NCI-H128 (cell line): ENCODE data around the gene CELSR1.
"Not testable (repeated sequence)": the region's sequence is repeated elsewhere in the genome, so short reads cannot be mapped to it uniquely, and the experiment has no call there.

ENCODE experiments used
- DNase-seq: peaks from one replicate; lab custom pipeline; 2025; ENCODE audit not compliant: unreplicated experiment; lab: John Stamatoyannopoulos, UW

CELSR1 gene

DNA sequence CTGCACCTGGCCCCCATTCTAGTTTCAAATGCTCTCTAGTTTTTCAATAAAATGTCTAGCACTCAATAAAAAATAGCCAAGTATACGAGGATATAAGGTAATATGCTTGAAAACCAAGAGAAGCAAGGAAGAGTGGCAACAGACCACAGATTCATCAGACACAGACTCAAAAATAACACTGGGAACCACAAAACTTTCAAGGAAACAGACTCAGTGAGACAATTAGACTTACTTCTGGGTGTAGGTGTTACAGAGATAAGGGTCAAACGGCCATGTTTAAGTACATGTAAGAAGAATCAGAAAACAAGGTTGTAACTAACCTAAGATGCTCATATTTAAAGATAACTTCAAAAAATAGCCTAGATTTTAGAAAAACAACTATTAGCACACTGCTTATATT is 134.9 kb downstream of the CELSR1 start:
- no peak for DNase-seq

- DNase-seq = no peak
Measured at GRCh38 chr22:46401370-46401769, 136.1 kb downstream of the CELSR1 start.

GRCh38 chr22:46399251-46400024 is 138.0 kb downstream of the CELSR1 start:
- no peak for DNase-seq

DNA sequence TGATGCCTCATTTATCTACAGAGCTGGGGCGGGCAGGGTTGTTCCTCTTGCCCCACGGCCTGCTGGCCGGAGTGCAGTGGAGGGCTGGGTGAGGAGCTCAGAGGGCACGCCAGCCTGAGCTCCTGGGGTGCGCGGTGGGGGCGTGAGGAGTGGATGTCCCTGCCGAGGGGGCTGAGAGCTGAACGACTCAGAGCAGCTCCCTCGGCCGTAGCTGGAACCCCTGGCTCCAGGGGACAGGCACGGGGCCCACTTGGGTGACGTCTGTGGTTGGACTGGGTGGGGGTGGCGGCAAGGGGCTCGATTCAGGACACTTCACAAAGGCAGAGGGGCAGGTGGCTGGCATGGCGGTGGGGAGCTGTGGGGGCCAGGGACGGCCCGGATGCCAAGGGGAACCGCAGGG is 139.5 kb downstream of the CELSR1 start:
- DNase-seq = no peak

DNA sequence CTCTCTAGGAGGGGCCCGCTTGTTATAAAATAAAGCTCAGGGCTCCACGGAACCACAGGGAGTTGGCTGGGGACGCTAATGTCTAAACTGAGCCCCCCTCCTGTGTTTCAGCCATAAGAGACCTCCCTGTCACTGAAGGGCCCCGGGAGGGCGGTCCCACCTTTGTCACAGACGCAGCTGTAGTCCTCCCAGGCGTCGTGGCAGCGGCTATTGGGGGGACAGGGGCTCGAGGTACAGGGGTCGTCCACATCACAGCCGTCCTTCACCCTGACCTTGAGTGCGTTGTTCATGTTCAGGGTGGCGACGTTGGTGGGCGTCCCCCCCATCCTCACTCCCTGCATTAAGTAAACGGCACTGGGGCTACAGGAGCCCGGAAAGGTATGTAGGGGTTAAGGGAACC is 139.9 kb downstream of the CELSR1 start:
- no peak for DNase-seq

- DNase-seq = not testable (repeated sequence)
Measured at GRCh38 chr22:46397049-46397448, 140.4 kb downstream of the CELSR1 start.

DNA sequence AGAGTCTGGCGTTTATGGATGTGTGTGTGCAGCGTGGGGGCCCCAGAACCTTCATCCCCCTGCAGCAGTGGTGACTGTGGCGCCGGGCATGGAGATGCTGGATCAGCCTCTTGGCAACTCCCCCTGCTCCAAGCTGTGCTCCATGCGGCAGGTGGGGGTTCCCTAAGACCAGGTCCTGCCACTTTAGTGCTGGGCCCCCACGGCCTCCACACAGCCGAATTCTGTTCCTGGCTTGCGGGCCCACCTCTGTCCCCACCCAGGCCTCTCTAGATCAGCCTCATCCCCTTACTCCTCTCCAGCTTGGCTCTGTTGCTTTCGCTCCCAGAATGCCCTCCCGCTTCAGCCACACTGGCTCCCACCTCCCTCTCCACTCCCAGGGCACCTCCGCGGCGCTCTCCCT is 142.3 kb downstream of the CELSR1 start:
- no peak for DNase-seq

DNA sequence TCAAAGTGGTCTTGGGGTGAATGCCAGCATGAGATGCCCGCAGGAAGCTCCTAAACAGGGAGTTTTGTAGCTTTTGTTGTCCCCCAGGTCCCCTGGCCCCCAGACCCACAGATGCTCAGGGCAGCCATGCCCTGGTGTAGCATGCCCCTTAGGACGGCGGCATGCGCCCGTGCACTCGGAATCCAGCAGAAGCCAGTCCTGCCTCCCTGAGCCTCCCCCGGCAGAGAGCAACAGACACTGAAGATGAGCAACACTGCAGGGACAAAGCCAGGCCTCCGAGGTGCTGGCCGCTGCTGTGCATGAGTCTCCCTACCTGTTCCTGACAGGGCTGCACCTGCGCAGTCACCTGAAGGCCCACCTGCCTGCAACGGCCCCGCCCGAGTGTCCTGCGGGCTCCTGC is 142.8 kb downstream of the CELSR1 start:
- no peak for DNase-seq

DNA sequence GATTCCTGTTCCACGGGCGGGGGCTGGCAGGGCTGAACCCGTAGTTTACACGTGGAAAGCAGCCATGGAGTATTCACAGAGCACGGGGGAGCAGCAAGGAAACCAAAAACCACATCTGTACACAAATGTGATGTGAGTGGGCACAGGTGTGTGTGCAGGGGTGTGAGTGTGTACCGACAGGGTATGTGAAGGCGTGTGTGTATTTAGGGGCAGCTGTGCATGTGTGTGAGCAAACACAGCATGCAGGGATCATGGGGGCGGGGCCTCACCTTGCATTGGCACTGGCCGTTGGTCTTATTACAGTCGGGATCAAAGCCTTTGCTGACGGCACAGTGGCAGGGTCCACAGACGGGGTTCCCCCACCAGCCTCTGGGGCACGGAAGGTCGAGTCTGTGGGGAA is 143.5 kb downstream of the CELSR1 start:
- DNase-seq = no peak

GRCh38 chr22:46392137-46392844 is 145.1 kb downstream of the CELSR1 start:
- no peak for DNase-seq

- no peak for DNase-seq
Measured at GRCh38 chr22:46391486-46392136, 145.8 kb downstream of the CELSR1 start.

DNA sequence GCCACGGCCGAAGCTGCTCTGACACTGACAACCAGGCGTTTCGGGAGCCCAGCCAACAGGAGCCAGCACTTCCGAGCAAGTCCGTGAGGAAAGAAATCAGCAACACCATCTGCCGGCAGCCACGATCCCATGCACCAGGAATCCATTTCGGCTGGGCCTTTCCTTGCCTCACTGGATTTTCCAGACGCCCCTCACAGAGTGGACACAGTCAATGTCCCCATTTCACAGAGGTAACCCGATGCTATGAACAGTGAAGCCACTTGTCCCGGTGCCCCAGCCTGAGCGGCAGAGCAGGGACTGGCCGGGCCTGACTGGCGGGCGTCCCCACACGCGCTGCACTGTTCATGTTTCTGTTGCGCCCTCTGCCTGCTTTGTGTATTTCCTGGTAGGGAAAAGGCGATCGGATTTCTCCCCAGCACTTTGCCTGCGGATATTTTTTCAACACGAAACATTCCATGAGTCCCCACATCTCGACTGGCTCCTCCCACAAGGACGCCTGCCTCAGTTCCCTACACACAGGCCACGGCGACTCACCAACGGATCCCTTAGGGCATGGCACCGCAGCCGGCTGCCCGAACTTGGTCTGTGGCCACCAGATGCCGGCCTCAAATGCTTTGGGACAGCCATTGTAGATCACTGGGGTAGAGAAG is 146.6 kb downstream of the CELSR1 start:
- no peak for DNase-seq

GRCh38 chr22:46390105-46390651 is 147.2 kb downstream of the CELSR1 start:
- no peak for DNase-seq

DNA sequence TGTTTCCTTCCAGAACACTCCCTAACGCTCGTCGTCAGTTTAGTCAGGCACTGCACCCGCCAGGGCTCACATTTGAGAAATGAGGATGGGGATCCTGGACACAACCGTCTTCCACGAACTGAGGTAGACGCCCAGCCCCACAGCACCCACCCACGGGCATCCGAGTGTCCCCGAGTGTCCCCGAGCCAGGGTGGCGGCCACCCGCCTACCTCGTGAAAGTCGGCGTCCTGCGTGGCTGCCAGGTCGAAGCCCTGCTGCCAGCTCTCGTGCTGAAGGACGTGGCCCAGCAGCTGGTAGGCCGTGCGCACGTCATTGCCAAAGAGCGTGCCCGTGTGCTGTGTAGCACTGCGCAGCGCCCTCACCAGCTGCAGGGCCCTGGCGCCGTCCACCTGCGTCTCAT is 148.3 kb downstream of the CELSR1 start:
- DNase-seq = no peak

GRCh38 chr22:46388647-46389046 is 148.8 kb downstream of the CELSR1 start:
- no peak for DNase-seq

GRCh38 chr22:46387748-46388147 is 149.7 kb downstream of the CELSR1 start:
- DNase-seq = no peak

DNA sequence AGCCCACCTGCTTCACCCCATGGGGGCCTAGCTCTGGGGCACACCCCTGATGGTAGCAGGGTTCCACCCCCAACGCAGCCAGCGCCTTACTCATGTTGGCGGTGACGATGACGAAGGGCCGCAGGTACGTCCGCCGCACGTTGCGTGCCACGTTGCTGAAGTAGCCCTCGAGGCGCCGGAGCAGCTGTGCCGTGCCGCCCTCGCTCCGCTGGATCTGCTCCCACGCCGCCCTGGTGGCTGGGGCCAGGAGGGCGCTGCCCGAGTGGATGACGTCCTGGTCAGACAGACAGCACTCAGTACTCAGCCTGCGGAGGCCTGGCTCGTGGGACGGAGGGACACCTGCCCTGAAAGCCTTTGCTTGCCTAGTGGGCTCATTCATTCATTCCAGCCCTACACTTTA is 151.1 kb downstream of the CELSR1 start:
- no peak for DNase-seq

GRCh38 chr22:46382524-46382923 is 154.9 kb downstream of the CELSR1 start:
- DNase-seq = no peak

- no peak for DNase-seq
Measured at GRCh38 chr22:46381731-46382130, 155.7 kb downstream of the CELSR1 start.

GRCh38 chr22:46381142-46381541 is 156.3 kb downstream of the CELSR1 start:
- no peak for DNase-seq

DNA sequence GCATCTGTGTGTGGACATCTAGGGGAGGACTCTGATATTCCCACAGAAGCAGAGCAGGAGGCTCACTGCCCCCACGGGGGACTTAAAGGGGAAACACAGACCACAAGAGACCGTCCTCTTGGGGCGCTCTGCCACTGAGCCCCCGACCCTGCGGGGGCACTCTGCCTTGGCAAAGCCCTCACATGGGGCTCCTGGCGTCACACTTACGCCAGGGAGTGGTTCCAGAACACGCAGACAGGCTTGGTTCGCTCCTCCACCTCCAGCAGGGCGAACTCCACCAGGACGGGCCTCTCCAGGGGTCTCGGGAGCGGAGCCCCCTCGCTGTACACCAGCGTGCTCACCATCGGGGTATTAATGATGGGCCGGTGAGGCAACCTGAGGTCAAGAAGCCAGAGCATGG is 156.8 kb downstream of the CELSR1 start:
- no peak for DNase-seq
